NCI-H1417 (cell line): ENCODE data around the gene RAPGEF6.

Experiments
- DNase-seq, 3 experiments: peaks; one replicate each; lab custom pipeline; 2025; lab: John Stamatoyannopoulos, UW

The RAPGEF6 gene

GRCh38 chr5:131541071-131541470 is 94.0 kb downstream of the RAPGEF6 start:
- DNase-seq = peak in 1 of 3 experiments; percentile 93

GRCh38 chr5:131539251-131539650 is 95.8 kb downstream of the RAPGEF6 start:
- DNase-seq = no peak

- DNase-seq = no peak
Measured at GRCh38 chr5:131538177-131538593, 96.8 kb downstream of the RAPGEF6 start.

- DNase-seq = peak in 1 of 3 experiments; percentile 23
Measured at GRCh38 chr5:131536850-131537448, 98.1 kb downstream of the RAPGEF6 start.

GRCh38 chr5:131536211-131536826 is 98.7 kb downstream of the RAPGEF6 start:
- DNase-seq = peak; percentile 8 to 62 (median 17)

- peak in 1 of 3 experiments; percentile 19 for DNase-seq
Measured at GRCh38 chr5:131534974-131535373, 100.1 kb downstream of the RAPGEF6 start.

- DNase-seq = peak in 1 of 3 experiments; percentile 18
Measured at GRCh38 chr5:131533836-131534235, 101.2 kb downstream of the RAPGEF6 start.

- peak in 2 of 3 experiments; percentile 5 to 48 for DNase-seq
Measured at GRCh38 chr5:131532031-131532640, 102.9 kb downstream of the RAPGEF6 start.

GRCh38 chr5:131530706-131531331 is 104.2 kb downstream of the RAPGEF6 start:
- DNase-seq = peak in 2 of 3 experiments; percentile 17 to 76

- no peak for DNase-seq
Measured at GRCh38 chr5:131528682-131529081, 106.3 kb downstream of the RAPGEF6 start.

- DNase-seq = no peak
Measured at GRCh38 chr5:131525805-131526204, 109.2 kb downstream of the RAPGEF6 start.

- DNase-seq = no peak
Measured at GRCh38 chr5:131524431-131524830, 110.6 kb downstream of the RAPGEF6 start.

GRCh38 chr5:131523500-131524185 is 111.4 kb downstream of the RAPGEF6 start:
- peak in 1 of 3 experiments; percentile 1 for DNase-seq

- no peak for DNase-seq
Measured at GRCh38 chr5:131521252-131521651, 113.8 kb downstream of the RAPGEF6 start.

GRCh38 chr5:131515348-131515747 is 119.7 kb downstream of the RAPGEF6 start:
- no peak for DNase-seq

GRCh38 chr5:131514316-131515283 is 120.4 kb downstream of the RAPGEF6 start:
- no peak for DNase-seq

GRCh38 chr5:131513780-131514179 is 121.2 kb downstream of the RAPGEF6 start:
- DNase-seq = no peak

- no peak for DNase-seq
Measured at GRCh38 chr5:131511934-131512333, 123.1 kb downstream of the RAPGEF6 start.

GRCh38 chr5:131509801-131510200 is 125.2 kb downstream of the RAPGEF6 start:
- no peak for DNase-seq

GRCh38 chr5:131505237-131505908 is 129.7 kb downstream of the RAPGEF6 start:
- DNase-seq = no peak

- no peak for DNase-seq
Measured at GRCh38 chr5:131496400-131496713, 138.7 kb downstream of the RAPGEF6 start.
